ENCODE measurements around the gene GAS1. TPM values are rescaled to one million over a fixed set of nuclear protein-coding genes. Genes with fewer than 3 reads are reported as not detected.

The GAS1 gene
- total and polyA plus RNA-seq, 4 experiments from 2014 or later: 0.27 to 0.97 (median 0.77) TPM

DNA sequence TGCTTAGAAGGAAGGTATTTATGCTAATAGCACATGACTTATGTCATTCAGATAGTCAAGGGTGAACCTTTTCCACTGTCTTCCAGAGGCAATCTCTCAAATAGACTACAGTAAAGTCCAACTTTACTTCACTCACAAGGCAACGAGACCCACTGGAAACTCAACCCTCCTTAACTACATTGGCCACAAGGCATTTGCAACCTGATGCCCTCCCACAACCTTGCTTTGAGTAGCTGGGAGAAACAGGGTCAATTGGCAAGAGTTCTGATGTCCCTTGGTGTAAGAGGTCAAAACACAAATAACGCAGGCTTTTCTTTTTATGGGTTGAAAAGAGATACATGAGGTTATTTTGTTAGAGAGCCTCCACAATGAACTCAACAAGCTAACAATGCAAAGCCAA is 6.1 kb downstream of the GAS1 start:
- Mint-ChIP-seq H3K4me3 (no peak overlapping the region), H3K9me3 (peaks cover 0 to 2% (median 0%) of the 10 kb centered on the region in 8 donors), H3K36me3 (no peaks in the 10 kb centered on the region), H3K27me3 (peaks cover 34 to 47% of the 10 kb centered on the region in 2 donors), H3K27ac (no peak overlapping the region), H3K4me1 (peaks cover 0 to 7% (median 5%) of the 10 kb centered on the region in 4 donors)
- no peak for DNase-seq
- Histone ChIP-seq H3K4me3 (ENCODE audit: low read length in 2 of 2) (no peak overlapping the region), H3K27me3 (ENCODE audit: insufficient read depth, low read length) (peaks cover 43% of the 10 kb centered on the region), H3K9me3 (ENCODE audit: control insufficient read depth in 1 of 2, low read length in 2 of 2) (no peaks in the 10 kb centered on the region), H3K27ac (ENCODE audit: low read depth, low read length) (no peak overlapping the region), H3K36me3 (ENCODE audit: insufficient read depth, low read length) (no peaks in the 10 kb centered on the region), H3K4me1 (ENCODE audit: insufficient read depth, low read length) (peaks cover 7% of the 10 kb centered on the region)
- CTCF ChIA-PET (ENCODE audit: partially characterized antibody): no interaction called here
- POLR2A ChIA-PET (ENCODE audit: partially characterized antibody): no interaction called here
- intact Hi-C loops (cut with micrococcal nuclease): no loop called here

DNA sequence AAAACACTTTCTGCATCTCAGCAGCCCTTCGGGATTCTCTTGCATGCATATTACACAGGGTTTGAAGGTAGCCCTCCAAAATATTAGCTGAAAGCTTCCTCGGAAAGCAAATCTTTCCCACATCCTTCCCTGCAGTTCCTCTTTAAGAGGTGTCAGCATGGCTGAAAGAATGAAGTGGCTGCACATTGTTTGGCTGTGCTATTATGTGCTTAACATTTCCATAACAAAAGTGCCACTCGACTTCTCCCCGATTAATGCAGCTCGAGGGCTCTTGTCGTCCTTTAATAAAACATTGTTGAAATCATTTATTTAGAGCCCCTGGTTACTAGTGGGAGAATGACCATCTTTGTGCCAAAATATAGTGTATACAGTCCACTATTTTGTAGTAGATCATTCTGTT is 6.5 kb downstream of the GAS1 start:
- H3K27me3 ChIP-seq (ENCODE audit: insufficient read depth, low read length): peaks cover 43% of the 10 kb centered on the region
- no peaks in the 10 kb centered on the region for H3K36me3 ChIP-seq (ENCODE audit: insufficient read depth, low read length)
- DNase-seq: no peak
- intact Hi-C loops (cut with micrococcal nuclease): no loop called here
- Mint-ChIP-seq H3K4me3 (no peak overlapping the region), H3K27me3 (peaks cover 34 to 47% of the 10 kb centered on the region in 2 donors), H3K36me3 (no peaks in the 10 kb centered on the region), H3K4me1 (peaks cover 0 to 7% (median 4%) of the 10 kb centered on the region in 4 donors), H3K9me3 (peaks cover 0 to 2% (median 0%) of the 10 kb centered on the region in 8 donors), H3K27ac (no peak overlapping the region)
- CTCF ChIA-PET (ENCODE audit: partially characterized antibody): no interaction called here
- H3K4me1 ChIP-seq (ENCODE audit: insufficient read depth, low read length): peaks cover 7% of the 10 kb centered on the region
- POLR2A ChIA-PET (ENCODE audit: partially characterized antibody): no interaction called here
- no peaks in the 10 kb centered on the region for H3K9me3 ChIP-seq (ENCODE audit: control insufficient read depth in 1 of 2, low read length in 2 of 2)
- no peak overlapping the region for H3K27ac ChIP-seq (ENCODE audit: low read depth, low read length)
- H3K4me3 ChIP-seq (ENCODE audit: low read length in 2 of 2): no peak overlapping the region

- intact Hi-C loops (cut with micrococcal nuclease): no loop called here
- Histone ChIP-seq H3K27ac (ENCODE audit: low read depth, low read length) (no peak overlapping the region), H3K36me3 (ENCODE audit: insufficient read depth, low read length) (no peaks in the 10 kb centered on the region), H3K4me1 (ENCODE audit: insufficient read depth, low read length) (no peaks in the 10 kb centered on the region), H3K4me3 (ENCODE audit: low read length in 2 of 2) (no peak overlapping the region), H3K9me3 (ENCODE audit: control insufficient read depth in 1 of 2, low read length in 2 of 2) (no peaks in the 10 kb centered on the region), H3K27me3 (ENCODE audit: insufficient read depth, low read length) (peaks cover 42% of the 10 kb centered on the region)
- H3K27ac Mint-ChIP-seq: no peak overlapping the region
- ChIA-PET CTCF (ENCODE audit: partially characterized antibody) (interaction anchor here (1.8 kb wide), 1 partner anchor 9 kb away, joined by 5 read pairs; no protein-coding TSS in a partner anchor), POLR2A (ENCODE audit: partially characterized antibody) (no interaction called here)
- H3K4me3 Mint-ChIP-seq: no peak overlapping the region
- DNase-seq: no peak
- H3K4me1 Mint-ChIP-seq: peaks cover 0 to 1% (median under 1%) of the 10 kb centered on the region in 4 donors
- H3K36me3 Mint-ChIP-seq: no peaks in the 10 kb centered on the region
- peaks cover 34 to 44% of the 10 kb centered on the region in 2 donors for H3K27me3 Mint-ChIP-seq
- H3K9me3 Mint-ChIP-seq: peaks cover 0 to 2% (median 0%) of the 10 kb centered on the region in 8 donors
Measured at GRCh38 chr9:86939891-86940290, 7.4 kb downstream of the GAS1 start.

- no peak overlapping the region for H3K4me3 ChIP-seq (ENCODE audit: low read length in 2 of 2)
- intact Hi-C loops (cut with micrococcal nuclease): no loop called here
- no peak for DNase-seq
- ChIA-PET POLR2A (ENCODE audit: partially characterized antibody) (no interaction called here), CTCF (ENCODE audit: partially characterized antibody) (interaction anchor here (1.8 kb wide), 1 partner anchor 9 kb away, joined by 5 read pairs; no protein-coding TSS in a partner anchor)
- H3K4me3 Mint-ChIP-seq: no peak overlapping the region
- H3K27ac ChIP-seq (ENCODE audit: low read depth, low read length): no peak overlapping the region
- no peaks in the 10 kb centered on the region for H3K4me1 ChIP-seq (ENCODE audit: insufficient read depth, low read length)
- H3K36me3 ChIP-seq (ENCODE audit: insufficient read depth, low read length): no peaks in the 10 kb centered on the region
- no peaks in the 10 kb centered on the region for H3K9me3 ChIP-seq (ENCODE audit: control insufficient read depth in 1 of 2, low read length in 2 of 2)
- H3K9me3 Mint-ChIP-seq: peaks cover 0 to 2% (median 0%) of the 10 kb centered on the region in 8 donors
- H3K27me3 ChIP-seq (ENCODE audit: insufficient read depth, low read length): peaks cover 37% of the 10 kb centered on the region
- H3K4me1 Mint-ChIP-seq: no peaks in the 10 kb centered on the region
- peaks cover 33 to 44% of the 10 kb centered on the region in 2 donors for H3K27me3 Mint-ChIP-seq
- H3K36me3 Mint-ChIP-seq: no peaks in the 10 kb centered on the region
- H3K27ac Mint-ChIP-seq: no peak overlapping the region
Measured at GRCh38 chr9:86939321-86939720, 8.0 kb downstream of the GAS1 start.

DNA sequence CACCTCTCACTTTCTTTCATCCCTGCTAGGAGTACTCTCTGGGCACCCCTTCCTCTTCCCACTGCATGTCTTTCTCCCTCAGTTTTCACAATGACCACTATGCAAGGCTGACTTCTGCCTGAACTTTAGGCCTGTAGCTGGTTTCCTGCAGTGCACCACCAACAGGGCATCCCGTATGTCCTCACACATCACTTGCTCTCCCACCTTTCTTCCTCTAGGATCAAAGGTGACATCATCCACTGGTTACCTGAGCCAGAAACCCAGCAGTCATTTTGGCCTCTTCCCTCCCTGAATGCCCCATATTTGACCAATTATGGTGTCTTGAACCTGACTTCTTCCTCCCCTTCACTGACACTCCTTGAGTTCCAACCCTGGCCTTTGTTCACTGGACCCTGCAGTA is 8.5 kb downstream of the GAS1 start:
- H3K27me3 Mint-ChIP-seq: peaks cover 29 to 40% of the 10 kb centered on the region in 2 donors
- no peaks in the 10 kb centered on the region for H3K36me3 Mint-ChIP-seq
- ChIA-PET CTCF (ENCODE audit: partially characterized antibody) (interaction anchor here (1.8 kb wide), 1 partner anchor 10 kb away, joined by 5 read pairs; no protein-coding TSS in a partner anchor), POLR2A (ENCODE audit: partially characterized antibody) (no interaction called here)
- H3K27me3 ChIP-seq (ENCODE audit: insufficient read depth, low read length): peaks cover 31% of the 10 kb centered on the region
- peaks cover 0 to 3% (median 0%) of the 10 kb centered on the region in 8 donors for H3K9me3 Mint-ChIP-seq
- H3K4me1 Mint-ChIP-seq: no peaks in the 10 kb centered on the region
- intact Hi-C loops (cut with micrococcal nuclease): no loop called here
- no peak overlapping the region for H3K4me3 Mint-ChIP-seq
- no peak overlapping the region for H3K27ac Mint-ChIP-seq
- no peak overlapping the region for H3K4me3 ChIP-seq (ENCODE audit: low read length in 2 of 2)
- no peak for DNase-seq
- H3K36me3 ChIP-seq (ENCODE audit: insufficient read depth, low read length): no peaks in the 10 kb centered on the region
- no peaks in the 10 kb centered on the region for H3K9me3 ChIP-seq (ENCODE audit: control insufficient read depth in 1 of 2, low read length in 2 of 2)
- H3K4me1 ChIP-seq (ENCODE audit: insufficient read depth, low read length): no peaks in the 10 kb centered on the region
- no peak overlapping the region for H3K27ac ChIP-seq (ENCODE audit: low read depth, low read length)

GRCh38 chr9:86926145-86926544 is 21.2 kb downstream of the GAS1 start:
- H3K4me1 ChIP-seq (ENCODE audit: insufficient read depth, low read length): no peaks in the 10 kb centered on the region
- peaks cover 25 to 38% of the 10 kb centered on the region in 2 donors for H3K27me3 Mint-ChIP-seq
- ChIA-PET CTCF (ENCODE audit: partially characterized antibody) (no interaction called here), POLR2A (ENCODE audit: partially characterized antibody) (no interaction called here)
- no peak overlapping the region for H3K27ac ChIP-seq (ENCODE audit: low read depth, low read length)
- peaks cover 0 to 7% (median 2%) of the 10 kb centered on the region in 8 donors for H3K9me3 Mint-ChIP-seq
- H3K27ac Mint-ChIP-seq: no peak overlapping the region
- H3K4me3 Mint-ChIP-seq: no peak overlapping the region
- H3K36me3 ChIP-seq (ENCODE audit: insufficient read depth, low read length): no peaks in the 10 kb centered on the region
- H3K36me3 Mint-ChIP-seq: peaks cover 0 to 1% of the 10 kb centered on the region in 2 donors
- no peak for DNase-seq
- intact Hi-C loops (cut with micrococcal nuclease): no loop called here
- no peaks in the 10 kb centered on the region for H3K4me1 Mint-ChIP-seq
- H3K9me3 ChIP-seq (ENCODE audit: control insufficient read depth in 1 of 2, low read length in 2 of 2): no peaks in the 10 kb centered on the region
- no peak overlapping the region for H3K4me3 ChIP-seq (ENCODE audit: low read length in 2 of 2)
- H3K27me3 ChIP-seq (ENCODE audit: insufficient read depth, low read length): no peaks in the 10 kb centered on the region

DNA sequence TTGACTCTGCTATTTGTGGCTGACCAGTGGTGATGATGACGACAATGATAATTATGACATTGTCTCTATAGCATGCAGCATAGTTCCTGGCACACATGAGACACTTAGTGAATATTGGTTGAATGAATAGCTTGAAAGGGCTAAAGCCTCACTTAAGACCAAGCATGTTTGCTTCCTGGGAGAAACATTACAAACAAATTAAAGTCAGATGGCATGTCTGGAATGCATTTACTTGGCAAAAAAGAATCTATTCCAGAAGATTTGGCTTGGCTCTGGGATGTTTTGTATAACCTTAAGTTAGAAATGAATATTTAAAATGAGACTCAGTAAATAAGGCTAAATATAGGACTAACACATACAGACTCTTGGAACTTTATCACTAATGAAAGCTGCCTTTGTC is 21.6 kb downstream of the GAS1 start:
- Mint-ChIP-seq H3K27ac (no peak overlapping the region), H3K4me1 (no peaks in the 10 kb centered on the region), H3K36me3 (no peaks in the 10 kb centered on the region), H3K9me3 (peaks cover 0 to 7% (median under 1%) of the 10 kb centered on the region in 8 donors), H3K4me3 (no peak overlapping the region), H3K27me3 (peaks cover 25 to 37% of the 10 kb centered on the region in 2 donors)
- Histone ChIP-seq H3K4me1 (ENCODE audit: insufficient read depth, low read length) (no peaks in the 10 kb centered on the region), H3K4me3 (ENCODE audit: low read length in 2 of 2) (no peak overlapping the region), H3K27me3 (ENCODE audit: insufficient read depth, low read length) (no peaks in the 10 kb centered on the region), H3K27ac (ENCODE audit: low read depth, low read length) (no peak overlapping the region), H3K36me3 (ENCODE audit: insufficient read depth, low read length) (no peaks in the 10 kb centered on the region), H3K9me3 (ENCODE audit: control insufficient read depth in 1 of 2, low read length in 2 of 2) (no peaks in the 10 kb centered on the region)
- intact Hi-C loops (cut with micrococcal nuclease): no loop called here
- CTCF ChIA-PET (ENCODE audit: partially characterized antibody): no interaction called here
- POLR2A ChIA-PET (ENCODE audit: partially characterized antibody): no interaction called here
- DNase-seq: no peak

DNA sequence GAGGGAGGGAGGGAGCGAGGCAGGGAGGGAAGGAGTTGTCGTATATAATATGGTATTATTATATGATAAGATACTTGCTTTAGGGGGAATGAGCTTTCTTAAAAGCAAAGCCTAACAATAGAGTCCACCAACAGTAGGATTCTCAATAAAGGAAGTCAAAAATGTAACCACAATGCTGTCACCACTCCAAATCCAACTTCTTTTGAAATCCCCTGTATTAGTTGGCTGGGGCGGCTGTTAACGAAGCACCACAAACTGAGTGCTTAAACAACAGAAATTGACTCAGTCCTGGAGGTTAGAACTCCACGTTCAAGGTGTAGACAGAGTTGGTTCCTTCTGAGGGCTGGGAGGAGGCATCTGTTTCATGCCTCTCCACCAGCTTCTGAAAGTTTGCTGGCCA is 23.1 kb downstream of the GAS1 start:
- no peak overlapping the region for H3K27ac Mint-ChIP-seq
- no peaks in the 10 kb centered on the region for H3K4me1 ChIP-seq (ENCODE audit: insufficient read depth, low read length)

More for the DNA sequence above, 23.1 kb downstream of the GAS1 start:
- peaks cover 0 to 4% (median 0%) of the 10 kb centered on the region in 8 donors for H3K9me3 Mint-ChIP-seq
- Histone ChIP-seq H3K27ac (ENCODE audit: low read depth, low read length) (no peak overlapping the region), H3K27me3 (ENCODE audit: insufficient read depth, low read length) (no peaks in the 10 kb centered on the region), H3K4me3 (ENCODE audit: low read length in 2 of 2) (no peak overlapping the region), H3K36me3 (ENCODE audit: insufficient read depth, low read length) (no peaks in the 10 kb centered on the region), H3K9me3 (ENCODE audit: control insufficient read depth in 1 of 2, low read length in 2 of 2) (no peaks in the 10 kb centered on the region)
- no peaks in the 10 kb centered on the region for H3K36me3 Mint-ChIP-seq
- no peak for DNase-seq
- H3K4me1 Mint-ChIP-seq: no peaks in the 10 kb centered on the region
- no peak overlapping the region for H3K4me3 Mint-ChIP-seq
- ChIA-PET POLR2A (ENCODE audit: partially characterized antibody) (no interaction called here), CTCF (ENCODE audit: partially characterized antibody) (no interaction called here)
- peaks cover 23 to 37% of the 10 kb centered on the region in 2 donors for H3K27me3 Mint-ChIP-seq
- intact Hi-C loops (cut with micrococcal nuclease): no loop called here
